Neural cell (in vitro differentiated cells): ENCODE results near the gene ORC1. TPM values are rescaled to one million over a fixed set of nuclear protein-coding genes. Genes with fewer than 3 reads are reported as not detected.

ENCODE experiments used
- H2AFZ ChIP-seq: fragments of 200-600, 300-800 bp; sonication (generic), shearing (Covaris generic); 2 replicates; pipeline ENCODE4 v1.6.0; 2014; ENCODE audit warnings: low read depth, mild to moderate bottlenecking, antibody characterized with exemption, low read length, moderate library complexity
- H3F3A ChIP-seq: fragments of 200-600 bp; shearing (Covaris generic); 2 replicates; pipeline ENCODE4 v1.6.1; 2016; ENCODE audit warnings: mild to moderate bottlenecking, moderate library complexity, mixed read lengths, antibody characterized with exemption, low read length; ENCODE audit not compliant: insufficient read depth, poor library complexity, severe bottlenecking
- H3K27ac ChIP-seq: fragments of 200-600, 300-800 bp; sonication (generic), shearing (Covaris generic); 2 replicates; pipeline ENCODE4 v1.5.1; 2014; ENCODE audit warnings: mild to moderate bottlenecking, low read length, moderate library complexity
- H3K27me3 ChIP-seq: fragments of 300-800, 200-600 bp; sonication (generic), shearing (Covaris generic); 2 replicates; pipeline ENCODE4 v1.6.0; 2014; ENCODE audit warnings: mild to moderate bottlenecking, low read depth, low read length, moderate library complexity; ENCODE audit not compliant: insufficient read depth
- H3K36me3 ChIP-seq: fragments of 300-800, 200-600 bp; sonication (generic), shearing (Covaris generic); 2 replicates; pipeline ENCODE4 v1.5.1; 2014; ENCODE audit warnings: mild to moderate bottlenecking, antibody characterized with exemption, low read length, moderate library complexity; ENCODE audit not compliant: insufficient read depth
- H3K4me2 ChIP-seq: fragments of 300-800, 200-600 bp; sonication (generic), shearing (Covaris generic); 2 replicates; pipeline ENCODE4 v1.6.0; 2014; ENCODE audit warnings: mild to moderate bottlenecking, low read length
- H3K4me3 ChIP-seq: fragments of 300-800, 200-600 bp; sonication (generic), shearing (Covaris generic); 2 replicates; pipeline ENCODE4 v1.5.1; 2014; ENCODE audit warnings: mild to moderate bottlenecking, low read length, moderate library complexity
- H3K79me2 ChIP-seq: fragments of 200-600 bp; shearing (Covaris generic); replicated peaks from 2 replicates; pipeline ENCODE4 v1.6.0; 2014; ENCODE audit warnings: mild to moderate bottlenecking, low read length, moderate library complexity; ENCODE audit not compliant: insufficient read depth
- H3K9ac ChIP-seq: fragments of 300-800, 200-600 bp; sonication (generic), shearing (Covaris generic); 2 replicates; pipeline ENCODE4 v1.6.1; 2016; ENCODE audit warnings: mild to moderate bottlenecking, low read length, mixed read lengths
- H3K9me2 ChIP-seq: fragments of 200-600 bp; shearing (Covaris generic); 2 replicates; pipeline ENCODE4 v1.6.1; 2016; ENCODE audit warnings: mild to moderate bottlenecking, low read length, mixed read lengths; ENCODE audit not compliant: insufficient read depth
- H3K9me3 ChIP-seq: fragments of 200-600, 300-800 bp; sonication (generic), shearing (Covaris generic); 2 replicates; pipeline ENCODE4 v1.6.1; 2016; ENCODE audit warnings: mild to moderate bottlenecking, mixed run types, low read length, moderate library complexity, mixed read lengths
- H4K20me1 ChIP-seq: fragments of 200-600 bp; shearing (Covaris generic); 2 replicates; pipeline ENCODE4 v1.6.1; 2016; ENCODE audit warnings: mild to moderate bottlenecking, mixed run types; ENCODE audit not compliant: insufficient read depth
- EP300 ChIP-seq: fragments of 450-650 bp; conservative IDR thresholded peaks from 2 replicates; pipeline ENCODE4 v1.6.1; 2014; ENCODE audit warnings: antibody characterized with exemption, mild to moderate bottlenecking, moderate library complexity; ENCODE audit not compliant: poor library complexity, severe bottlenecking
- EZH2 ChIP-seq: fragments of 200-600, 300-800 bp; shearing (Covaris generic), sonication (generic); IDR thresholded peaks from 2 replicates; pipeline ENCODE4 v1.6.1; 2014; ENCODE audit warnings: antibody characterized with exemption, low read length, borderline replicate concordance, mild to moderate bottlenecking; ENCODE audit not compliant: insufficient read depth, poor library complexity, severe bottlenecking
- MXI1 ChIP-seq: fragments of 450-650 bp; conservative IDR thresholded peaks from 2 replicates; pipeline ENCODE4 v1.6.1; 2014; ENCODE audit warnings: antibody characterized with exemption, mild to moderate bottlenecking; ENCODE audit not compliant: poor library complexity, severe bottlenecking
- POLR2AphosphoS5 ChIP-seq: IDR thresholded peaks from 2 replicates; pipeline ENCODE4 v1.6.1; 2012
- RAD21 ChIP-seq: fragments of 450-650 bp; conservative IDR thresholded peaks from 2 replicates; pipeline ENCODE4 v1.6.1; 2014; ENCODE audit warnings: antibody characterized with exemption, mild to moderate bottlenecking, moderate library complexity
- SMC3 ChIP-seq: fragments of 450-650 bp; conservative IDR thresholded peaks from 2 replicates; pipeline ENCODE4 v1.6.1; 2014; ENCODE audit warnings: antibody characterized with exemption, mild to moderate bottlenecking, moderate library complexity; ENCODE audit not compliant: poor library complexity
- TAF1 ChIP-seq: IDR thresholded peaks from 2 replicates; pipeline ENCODE4 v1.6.1; 2012; ENCODE audit warnings: low read depth
- polyA plus RNA-seq: library from polyadenylated mRNA; depleted of rRNA; stranded (reverse); fragments of >200 nt; gene quantifications from 2 replicates; pipeline ENCODE4 v1.2.3, GENCODE V29; 2014
- TF ChIP-seq, protein P1 (sequence below): IDR thresholded peaks from 2 replicates; pipeline ENCODE4 v1.6.1; 2012; ENCODE audit warnings: borderline replicate concordance
- TF ChIP-seq, protein P2 (sequence below): fragments of 450-650 bp; IDR thresholded peaks from 2 replicates; pipeline ENCODE4 v1.5.1; 2014; ENCODE audit warnings: antibody characterized with exemption, mild to moderate bottlenecking, moderate library complexity; ENCODE audit not compliant: poor library complexity, severe bottlenecking

The ORC1 gene
- polyA plus RNA-seq, 1 donor from 2014 or later, result 0.64 TPM

DNA sequence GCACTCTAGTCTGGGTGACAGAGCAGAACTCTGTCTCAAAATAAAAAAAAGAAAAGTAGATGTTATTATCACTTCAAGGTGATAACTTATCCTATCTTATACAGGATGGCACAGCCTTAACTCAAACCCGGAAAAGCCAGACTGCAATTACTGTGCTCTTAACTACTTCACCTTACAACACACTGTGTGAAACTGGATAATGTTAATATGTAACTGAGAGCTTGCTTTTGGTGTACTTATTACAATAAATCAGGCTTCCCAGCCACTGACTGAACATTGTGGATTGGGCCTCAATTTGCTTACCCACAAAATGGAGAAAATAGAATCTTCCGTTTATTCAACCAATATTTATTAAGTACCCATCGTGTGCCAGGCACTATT is 1.4 kb downstream of the ORC1 start:
- Histone ChIP-seq H3K36me3 (no peaks in the 10 kb centered on the region), H3K4me3 (no peak overlapping the region), H3K9me3 (no peaks in the 10 kb centered on the region), H3K27me3 (no peaks in the 10 kb centered on the region), H4K20me1 (no peaks in the 10 kb centered on the region), H3K9me2 (no peaks in the 10 kb centered on the region), H3F3A (no peaks in the 10 kb centered on the region), H3K4me2 (no peak overlapping the region), H3K9ac (no peak overlapping the region), H3K27ac (no peak overlapping the region), H2AFZ (no peak overlapping the region), H3K79me2 (peaks cover 32% of the 10 kb centered on the region)
- TF ChIP-seq MXI1, result no peak
- TF ChIP-seq POLR2AphosphoS5, result no peak
- no peak for TF ChIP-seq EZH2
- no peak for TF ChIP-seq SMC3
- TF ChIP-seq RAD21, result no peak
- TF ChIP-seq TAF1, result no peak

DNA sequence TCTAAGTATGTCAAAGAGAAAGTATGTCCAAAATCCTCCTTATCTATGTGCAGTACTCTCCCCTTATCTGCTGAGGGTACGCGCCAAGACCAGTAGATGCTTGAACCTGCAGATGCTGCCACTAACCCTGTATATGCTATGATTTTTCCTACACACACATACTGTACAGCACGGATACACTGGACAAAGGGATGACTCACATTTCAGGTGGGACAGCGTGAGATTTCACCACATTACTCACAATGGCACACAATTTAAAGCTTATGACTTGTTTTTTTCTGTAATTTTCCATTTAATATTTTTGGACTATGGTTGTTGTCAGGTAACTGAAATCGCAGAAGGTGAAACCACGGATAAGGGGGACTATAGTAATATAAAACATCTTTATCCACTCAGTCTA is 4.1 kb downstream of the ORC1 start:
- no peaks in the 10 kb centered on the region for H3F3A ChIP-seq
- no peak overlapping the region for H2AFZ ChIP-seq
- no peak overlapping the region for H3K9ac ChIP-seq
- H3K4me2 ChIP-seq, result no peak overlapping the region
- H4K20me1 ChIP-seq, result no peaks in the 10 kb centered on the region
- no peaks in the 10 kb centered on the region for H3K36me3 ChIP-seq
- H3K9me3 ChIP-seq, result no peaks in the 10 kb centered on the region
- TF ChIP-seq, protein P1, sequence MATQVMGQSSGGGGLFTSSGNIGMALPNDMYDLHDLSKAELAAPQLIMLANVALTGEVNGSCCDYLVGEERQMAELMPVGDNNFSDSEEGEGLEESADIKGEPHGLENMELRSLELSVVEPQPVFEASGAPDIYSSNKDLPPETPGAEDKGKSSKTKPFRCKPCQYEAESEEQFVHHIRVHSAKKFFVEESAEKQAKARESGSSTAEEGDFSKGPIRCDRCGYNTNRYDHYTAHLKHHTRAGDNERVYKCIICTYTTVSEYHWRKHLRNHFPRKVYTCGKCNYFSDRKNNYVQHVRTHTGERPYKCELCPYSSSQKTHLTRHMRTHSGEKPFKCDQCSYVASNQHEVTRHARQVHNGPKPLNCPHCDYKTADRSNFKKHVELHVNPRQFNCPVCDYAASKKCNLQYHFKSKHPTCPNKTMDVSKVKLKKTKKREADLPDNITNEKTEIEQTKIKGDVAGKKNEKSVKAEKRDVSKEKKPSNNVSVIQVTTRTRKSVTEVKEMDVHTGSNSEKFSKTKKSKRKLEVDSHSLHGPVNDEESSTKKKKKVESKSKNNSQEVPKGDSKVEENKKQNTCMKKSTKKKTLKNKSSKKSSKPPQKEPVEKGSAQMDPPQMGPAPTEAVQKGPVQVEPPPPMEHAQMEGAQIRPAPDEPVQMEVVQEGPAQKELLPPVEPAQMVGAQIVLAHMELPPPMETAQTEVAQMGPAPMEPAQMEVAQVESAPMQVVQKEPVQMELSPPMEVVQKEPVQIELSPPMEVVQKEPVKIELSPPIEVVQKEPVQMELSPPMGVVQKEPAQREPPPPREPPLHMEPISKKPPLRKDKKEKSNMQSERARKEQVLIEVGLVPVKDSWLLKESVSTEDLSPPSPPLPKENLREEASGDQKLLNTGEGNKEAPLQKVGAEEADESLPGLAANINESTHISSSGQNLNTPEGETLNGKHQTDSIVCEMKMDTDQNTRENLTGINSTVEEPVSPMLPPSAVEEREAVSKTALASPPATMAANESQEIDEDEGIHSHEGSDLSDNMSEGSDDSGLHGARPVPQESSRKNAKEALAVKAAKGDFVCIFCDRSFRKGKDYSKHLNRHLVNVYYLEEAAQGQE, result no peak
- TF ChIP-seq MXI1 (no peak), EP300 (no peak)
- H3K27me3 ChIP-seq, result no peaks in the 10 kb centered on the region
- H3K4me3 ChIP-seq, result no peak overlapping the region
- H3K27ac ChIP-seq, result no peak overlapping the region
- H3K9me2 ChIP-seq, result no peaks in the 10 kb centered on the region
- H3K79me2 ChIP-seq, result peaks cover 15% of the 10 kb centered on the region

DNA sequence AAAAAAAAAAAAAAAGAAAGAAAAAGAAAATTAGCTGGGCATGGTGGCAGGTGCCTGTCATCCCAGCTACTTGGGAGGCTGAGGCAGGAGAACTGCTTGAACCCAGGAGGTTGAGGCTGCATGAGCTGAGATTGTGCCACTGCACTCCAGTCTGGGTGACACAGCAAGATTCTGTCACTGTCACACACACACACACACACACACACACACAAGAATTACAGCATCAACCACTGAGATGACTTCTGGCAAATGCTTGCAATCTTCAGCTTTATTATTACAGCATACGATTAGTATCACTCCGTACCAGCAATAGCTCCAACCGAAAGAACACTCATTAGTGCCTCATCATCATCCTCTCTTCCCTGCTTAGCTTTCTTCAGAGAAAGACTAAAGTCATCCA is 4.6 kb downstream of the ORC1 start:
- TF ChIP-seq, protein P1, result no peak
- no peak for TF ChIP-seq TAF1
- no peak for TF ChIP-seq RAD21
- TF ChIP-seq EP300, result no peak
- no peak for TF ChIP-seq MXI1
- TF ChIP-seq, protein P2, sequence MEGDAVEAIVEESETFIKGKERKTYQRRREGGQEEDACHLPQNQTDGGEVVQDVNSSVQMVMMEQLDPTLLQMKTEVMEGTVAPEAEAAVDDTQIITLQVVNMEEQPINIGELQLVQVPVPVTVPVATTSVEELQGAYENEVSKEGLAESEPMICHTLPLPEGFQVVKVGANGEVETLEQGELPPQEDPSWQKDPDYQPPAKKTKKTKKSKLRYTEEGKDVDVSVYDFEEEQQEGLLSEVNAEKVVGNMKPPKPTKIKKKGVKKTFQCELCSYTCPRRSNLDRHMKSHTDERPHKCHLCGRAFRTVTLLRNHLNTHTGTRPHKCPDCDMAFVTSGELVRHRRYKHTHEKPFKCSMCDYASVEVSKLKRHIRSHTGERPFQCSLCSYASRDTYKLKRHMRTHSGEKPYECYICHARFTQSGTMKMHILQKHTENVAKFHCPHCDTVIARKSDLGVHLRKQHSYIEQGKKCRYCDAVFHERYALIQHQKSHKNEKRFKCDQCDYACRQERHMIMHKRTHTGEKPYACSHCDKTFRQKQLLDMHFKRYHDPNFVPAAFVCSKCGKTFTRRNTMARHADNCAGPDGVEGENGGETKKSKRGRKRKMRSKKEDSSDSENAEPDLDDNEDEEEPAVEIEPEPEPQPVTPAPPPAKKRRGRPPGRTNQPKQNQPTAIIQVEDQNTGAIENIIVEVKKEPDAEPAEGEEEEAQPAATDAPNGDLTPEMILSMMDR, result no peak
- TF ChIP-seq POLR2AphosphoS5, result no peak
- TF ChIP-seq SMC3, result no peak
- TF ChIP-seq EZH2, result no peak
- no peaks in the 10 kb centered on the region for H3K27me3 ChIP-seq
- H3K79me2 ChIP-seq, result peaks cover 11% of the 10 kb centered on the region
- H3K9me2 ChIP-seq, result no peaks in the 10 kb centered on the region
- H3F3A ChIP-seq, result no peaks in the 10 kb centered on the region
- H3K36me3 ChIP-seq, result no peaks in the 10 kb centered on the region
- H3K27ac ChIP-seq, result no peak overlapping the region
- no peak overlapping the region for H3K4me2 ChIP-seq
- H2AFZ ChIP-seq, result no peak overlapping the region
- no peaks in the 10 kb centered on the region for H3K9me3 ChIP-seq
- H4K20me1 ChIP-seq, result no peaks in the 10 kb centered on the region
- no peak overlapping the region for H3K9ac ChIP-seq
- H3K4me3 ChIP-seq, result no peak overlapping the region
